ENCODE data around the gene CD163. TPM values are rescaled to one million over a fixed set of nuclear protein-coding genes. Genes with fewer than 3 reads are reported as not detected.
A peak's percentile ranks its signal among the peaks of the same experiment; 100 is the strongest.

CD163 gene
- total and polyA plus RNA-seq, 8 donors = 14.7 to 109 (median 31.3) TPM

DNA sequence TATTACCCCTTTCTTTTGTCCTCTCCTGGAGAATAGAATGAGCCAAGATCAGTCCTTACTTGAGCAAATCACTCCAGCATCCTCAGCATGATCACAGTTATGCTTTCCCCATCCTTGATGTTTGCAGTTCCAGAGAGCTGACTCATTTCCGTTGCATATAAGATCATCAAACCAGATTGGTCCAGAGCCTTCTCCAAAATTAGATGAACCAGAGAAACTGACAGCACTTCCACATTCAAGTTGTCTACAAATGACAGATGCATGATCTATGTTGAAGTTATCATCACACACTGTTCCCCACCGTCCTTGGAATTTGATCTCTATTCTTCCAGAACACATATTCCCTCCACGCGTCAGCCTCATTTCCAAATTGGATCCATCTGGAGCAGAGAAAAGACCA lies 4.8 kb downstream of the CD163 start:
- H3K27ac ChIP-seq = peak overlapping the region in 2 of 5 donors; percentile 0 to 24
- TF ChIP-seq POLR2AphosphoS5 (IDR thresholded peaks at IDR 0.05) = peak in 2 of 3 donors; percentile 7 to 21
- no peak for TF ChIP-seq EP300 (IDR thresholded peaks at IDR 0.05)
- TF ChIP-seq, protein P1, sequence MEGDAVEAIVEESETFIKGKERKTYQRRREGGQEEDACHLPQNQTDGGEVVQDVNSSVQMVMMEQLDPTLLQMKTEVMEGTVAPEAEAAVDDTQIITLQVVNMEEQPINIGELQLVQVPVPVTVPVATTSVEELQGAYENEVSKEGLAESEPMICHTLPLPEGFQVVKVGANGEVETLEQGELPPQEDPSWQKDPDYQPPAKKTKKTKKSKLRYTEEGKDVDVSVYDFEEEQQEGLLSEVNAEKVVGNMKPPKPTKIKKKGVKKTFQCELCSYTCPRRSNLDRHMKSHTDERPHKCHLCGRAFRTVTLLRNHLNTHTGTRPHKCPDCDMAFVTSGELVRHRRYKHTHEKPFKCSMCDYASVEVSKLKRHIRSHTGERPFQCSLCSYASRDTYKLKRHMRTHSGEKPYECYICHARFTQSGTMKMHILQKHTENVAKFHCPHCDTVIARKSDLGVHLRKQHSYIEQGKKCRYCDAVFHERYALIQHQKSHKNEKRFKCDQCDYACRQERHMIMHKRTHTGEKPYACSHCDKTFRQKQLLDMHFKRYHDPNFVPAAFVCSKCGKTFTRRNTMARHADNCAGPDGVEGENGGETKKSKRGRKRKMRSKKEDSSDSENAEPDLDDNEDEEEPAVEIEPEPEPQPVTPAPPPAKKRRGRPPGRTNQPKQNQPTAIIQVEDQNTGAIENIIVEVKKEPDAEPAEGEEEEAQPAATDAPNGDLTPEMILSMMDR (IDR thresholded peaks at IDR 0.05) = no peak
- no peaks in the 10 kb centered on the region for H3K9me3 ChIP-seq
- DNase-seq = peak in 1 of 2 donors; percentile 15
- no peaks in the 10 kb centered on the region for H3K36me3 ChIP-seq
- 55 to 73% (median 64%) methylated on average over 4 of the region's 4 CpGs for WGBS, 5 donors
- peaks cover 0 to 5% (median 0%) of the 10 kb centered on the region in 3 donors for H3K27me3 ChIP-seq
- no peak overlapping the region for H3K4me3 ChIP-seq
- no peaks in the 10 kb centered on the region for H3K4me1 ChIP-seq
- intact Hi-C loops (cut with DNase I; ENCODE audit: low total_unique reads) = no loop called here

DNA sequence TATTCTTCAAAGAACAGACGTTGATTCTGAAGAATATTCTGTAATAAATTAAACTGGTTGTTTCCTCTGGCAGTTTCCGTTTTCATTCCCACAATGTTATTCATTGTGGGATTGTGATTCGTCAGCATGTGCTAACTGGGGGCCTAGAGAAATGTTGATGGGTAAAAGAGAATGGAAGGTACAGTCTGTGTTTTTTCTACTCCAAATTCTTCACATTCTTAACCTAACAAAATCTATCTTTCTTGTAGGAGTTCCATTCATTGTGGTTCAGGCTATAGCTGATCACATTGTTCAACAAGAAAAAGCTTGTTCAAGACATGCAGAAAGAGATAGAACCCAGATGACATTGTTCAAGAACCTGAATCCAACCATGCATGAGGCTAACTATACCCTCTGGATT lies 5.9 kb downstream of the CD163 start:
- DNase-seq = no peak
- TF ChIP-seq POLR2AphosphoS5 (IDR thresholded peaks at IDR 0.05) = no peak
- TF ChIP-seq, protein P1 (IDR thresholded peaks at IDR 0.05) = no peak
- no peak for TF ChIP-seq POLR2A (IDR thresholded peaks at IDR 0.05)
- no peak for TF ChIP-seq EP300 (IDR thresholded peaks at IDR 0.05)
- 43 to 55% (median 48%) methylated on average over 3 of the region's 3 CpGs for WGBS, 5 donors
- intact Hi-C loops (cut with DNase I; ENCODE audit: low total_unique reads) = no loop called here
- Histone ChIP-seq H3K9me3 (no peaks in the 10 kb centered on the region), H3K36me3 (no peaks in the 10 kb centered on the region), H3K27me3 (peaks cover 0 to 5% (median 0%) of the 10 kb centered on the region in 3 donors), H3K27ac (peak overlapping the region in 1 of 5 donors; percentile 44), H3K4me3 (no peak overlapping the region), H3K4me1 (no peaks in the 10 kb centered on the region)

DNA sequence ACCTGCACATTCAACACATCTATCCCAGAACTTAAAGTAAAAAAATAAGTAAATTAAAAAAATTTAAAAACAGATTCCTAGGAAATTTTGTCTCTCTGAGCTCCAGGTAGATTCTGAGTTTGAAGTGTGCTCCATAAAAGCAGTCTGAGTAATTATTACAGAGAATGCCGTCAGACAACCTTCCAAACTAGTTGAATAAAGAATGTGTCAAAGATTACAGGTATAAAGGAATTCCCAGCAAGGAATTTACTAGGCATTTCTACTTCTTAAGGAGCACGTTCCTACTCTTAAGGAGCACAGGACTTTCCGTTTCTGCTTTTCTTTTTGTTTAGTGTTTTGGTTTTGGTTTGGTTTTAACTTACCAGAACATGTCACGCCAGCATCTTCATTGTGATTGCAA lies 7.1 kb downstream of the CD163 start:
- no peak overlapping the region for H3K4me3 ChIP-seq
- TF ChIP-seq, protein P1 (IDR thresholded peaks at IDR 0.05) = no peak
- no peak for TF ChIP-seq POLR2AphosphoS5 (IDR thresholded peaks at IDR 0.05)
- TF ChIP-seq POLR2A (IDR thresholded peaks at IDR 0.05) = no peak
- no peak for TF ChIP-seq EP300 (IDR thresholded peaks at IDR 0.05)
- WGBS, 5 donors = 49 to 75% (median 56%) methylated on average over 4 of the region's 4 CpGs

DNA sequence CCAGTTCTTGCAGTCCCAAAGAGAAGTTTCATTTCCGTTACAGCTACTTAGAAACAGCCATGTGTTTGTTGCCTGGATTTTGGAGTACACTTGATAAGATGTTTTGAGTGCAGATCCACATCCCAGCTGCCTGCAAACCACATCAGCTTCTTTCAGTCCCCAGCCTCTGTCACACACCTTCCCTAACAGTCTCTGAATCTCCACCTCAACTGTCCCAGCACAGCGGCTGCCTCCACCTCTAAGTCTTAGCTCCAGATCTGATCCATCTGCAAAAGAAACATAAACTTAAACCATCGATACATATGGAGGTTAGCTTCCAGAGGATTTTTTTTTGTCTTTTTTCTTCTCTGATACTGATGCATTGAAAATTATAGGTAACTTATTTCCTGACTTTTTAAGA lies 8.4 kb downstream of the CD163 start:
- Histone ChIP-seq H3K27me3 (peaks cover 0 to 5% (median 0%) of the 10 kb centered on the region in 3 donors), H3K4me1 (no peaks in the 10 kb centered on the region), H3K9me3 (no peaks in the 10 kb centered on the region), H3K36me3 (no peaks in the 10 kb centered on the region), H3K27ac (no peak overlapping the region), H3K4me3 (no peak overlapping the region)
- TF ChIP-seq, protein P1 (IDR thresholded peaks at IDR 0.05) = no peak
- TF ChIP-seq EP300 (IDR thresholded peaks at IDR 0.05) (no peak), POLR2A (IDR thresholded peaks at IDR 0.05) (no peak), POLR2AphosphoS5 (IDR thresholded peaks at IDR 0.05) (no peak)
- intact Hi-C loops (cut with DNase I; ENCODE audit: low total_unique reads) = no loop called here
- WGBS, 5 donors = 83 to 92% (median 91%) methylated on average over 3 of the region's 3 CpGs
- no peak for DNase-seq

More for the DNA sequence above, 7.1 kb downstream of the CD163 start:
- Histone ChIP-seq H3K27me3 (peaks cover 0 to 5% (median 0%) of the 10 kb centered on the region in 3 donors), H3K27ac (peak overlapping the region in 1 of 5 donors; percentile 44), H3K4me1 (no peaks in the 10 kb centered on the region), H3K9me3 (no peaks in the 10 kb centered on the region), H3K36me3 (no peaks in the 10 kb centered on the region)
- intact Hi-C loops (cut with DNase I; ENCODE audit: low total_unique reads) = no loop called here
- DNase-seq = no peak

All from stomach (tissue), 9 donors.